Measurements from ENCODE around the gene NCK2.

DNA sequence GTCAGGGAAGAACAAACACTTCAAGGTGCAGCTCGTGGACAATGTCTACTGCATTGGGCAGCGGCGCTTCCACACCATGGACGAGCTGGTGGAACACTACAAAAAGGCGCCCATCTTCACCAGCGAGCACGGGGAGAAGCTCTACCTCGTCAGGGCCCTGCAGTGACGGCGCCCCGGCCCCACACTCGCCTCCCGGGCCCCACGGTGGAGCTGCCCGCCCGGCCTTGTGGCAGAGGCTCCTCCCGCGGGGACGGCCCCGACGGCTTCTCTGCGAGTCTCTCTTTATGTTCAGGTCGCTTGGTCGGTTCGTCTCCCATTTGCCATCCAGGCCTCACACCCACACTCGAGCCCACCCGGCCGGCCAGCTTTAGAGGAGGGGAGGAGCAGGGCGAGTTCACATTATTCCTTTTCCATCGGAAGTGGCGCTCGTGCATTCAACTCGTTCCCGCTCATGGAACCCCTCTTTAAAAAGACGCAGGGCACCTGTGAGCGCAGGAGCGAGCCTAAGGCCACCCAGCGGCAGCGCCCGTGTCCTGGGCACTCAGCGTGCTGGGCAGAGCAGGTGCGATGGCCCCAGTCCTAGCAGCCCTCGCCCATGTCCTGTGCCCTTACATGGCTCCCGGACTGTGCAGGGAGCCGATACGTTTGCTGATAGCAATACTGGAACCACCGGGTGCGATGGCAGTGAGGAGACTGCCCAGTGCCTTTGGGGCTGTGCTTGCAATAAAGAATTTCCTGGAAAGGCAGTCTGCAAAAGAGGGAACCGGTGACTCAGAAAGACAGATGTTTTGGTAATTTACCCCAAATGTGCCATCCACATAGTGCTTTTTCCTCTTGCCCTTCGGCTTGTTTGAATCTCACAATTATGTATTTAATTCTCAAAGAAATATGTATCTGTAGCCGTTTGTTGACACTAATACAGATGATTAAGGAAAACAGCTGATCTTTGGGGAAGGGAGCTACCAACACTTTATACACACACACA is 148.6 kb downstream of the NCK2 start:
- TF ChIP-seq, protein P1, sequence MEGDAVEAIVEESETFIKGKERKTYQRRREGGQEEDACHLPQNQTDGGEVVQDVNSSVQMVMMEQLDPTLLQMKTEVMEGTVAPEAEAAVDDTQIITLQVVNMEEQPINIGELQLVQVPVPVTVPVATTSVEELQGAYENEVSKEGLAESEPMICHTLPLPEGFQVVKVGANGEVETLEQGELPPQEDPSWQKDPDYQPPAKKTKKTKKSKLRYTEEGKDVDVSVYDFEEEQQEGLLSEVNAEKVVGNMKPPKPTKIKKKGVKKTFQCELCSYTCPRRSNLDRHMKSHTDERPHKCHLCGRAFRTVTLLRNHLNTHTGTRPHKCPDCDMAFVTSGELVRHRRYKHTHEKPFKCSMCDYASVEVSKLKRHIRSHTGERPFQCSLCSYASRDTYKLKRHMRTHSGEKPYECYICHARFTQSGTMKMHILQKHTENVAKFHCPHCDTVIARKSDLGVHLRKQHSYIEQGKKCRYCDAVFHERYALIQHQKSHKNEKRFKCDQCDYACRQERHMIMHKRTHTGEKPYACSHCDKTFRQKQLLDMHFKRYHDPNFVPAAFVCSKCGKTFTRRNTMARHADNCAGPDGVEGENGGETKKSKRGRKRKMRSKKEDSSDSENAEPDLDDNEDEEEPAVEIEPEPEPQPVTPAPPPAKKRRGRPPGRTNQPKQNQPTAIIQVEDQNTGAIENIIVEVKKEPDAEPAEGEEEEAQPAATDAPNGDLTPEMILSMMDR (IDR thresholded peaks at IDR 0.05), result no peak
- no peak for TF ChIP-seq POLR2A (IDR thresholded peaks at IDR 0.05)
